ENCODE data around the gene SNAPC4.

DNA sequence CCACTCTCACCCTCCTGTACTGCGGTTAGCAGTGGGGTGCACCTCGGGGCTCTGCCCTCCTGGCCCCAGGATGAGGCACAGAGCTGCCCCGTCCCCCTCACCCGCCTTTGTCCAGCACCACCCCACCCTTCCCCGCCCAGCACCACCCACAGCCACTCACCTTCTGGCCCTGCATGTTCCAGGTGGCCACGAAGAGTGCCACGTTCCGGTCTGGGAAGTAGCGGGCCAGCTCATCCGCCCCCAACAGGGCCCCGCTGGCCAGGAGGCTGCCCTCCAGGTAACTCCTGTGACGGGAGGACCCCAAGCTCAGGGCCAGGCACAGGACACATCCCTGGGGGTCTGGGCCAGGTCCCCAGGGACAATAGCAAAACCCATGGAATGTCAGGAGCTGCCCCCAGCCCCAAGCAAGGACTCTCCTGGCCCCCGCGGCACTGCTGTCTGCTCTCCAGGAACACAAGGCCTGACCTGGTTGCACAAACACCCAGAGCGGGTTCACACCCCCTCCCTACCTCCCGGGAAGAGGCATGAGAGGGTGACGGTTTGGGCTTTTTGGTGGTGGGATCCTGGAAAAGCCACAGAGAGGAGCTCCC, 34.7 kb upstream of the SNAPC4 start:
- TF ChIP-seq, protein P1, sequence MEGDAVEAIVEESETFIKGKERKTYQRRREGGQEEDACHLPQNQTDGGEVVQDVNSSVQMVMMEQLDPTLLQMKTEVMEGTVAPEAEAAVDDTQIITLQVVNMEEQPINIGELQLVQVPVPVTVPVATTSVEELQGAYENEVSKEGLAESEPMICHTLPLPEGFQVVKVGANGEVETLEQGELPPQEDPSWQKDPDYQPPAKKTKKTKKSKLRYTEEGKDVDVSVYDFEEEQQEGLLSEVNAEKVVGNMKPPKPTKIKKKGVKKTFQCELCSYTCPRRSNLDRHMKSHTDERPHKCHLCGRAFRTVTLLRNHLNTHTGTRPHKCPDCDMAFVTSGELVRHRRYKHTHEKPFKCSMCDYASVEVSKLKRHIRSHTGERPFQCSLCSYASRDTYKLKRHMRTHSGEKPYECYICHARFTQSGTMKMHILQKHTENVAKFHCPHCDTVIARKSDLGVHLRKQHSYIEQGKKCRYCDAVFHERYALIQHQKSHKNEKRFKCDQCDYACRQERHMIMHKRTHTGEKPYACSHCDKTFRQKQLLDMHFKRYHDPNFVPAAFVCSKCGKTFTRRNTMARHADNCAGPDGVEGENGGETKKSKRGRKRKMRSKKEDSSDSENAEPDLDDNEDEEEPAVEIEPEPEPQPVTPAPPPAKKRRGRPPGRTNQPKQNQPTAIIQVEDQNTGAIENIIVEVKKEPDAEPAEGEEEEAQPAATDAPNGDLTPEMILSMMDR (conservative IDR thresholded peaks at IDR 0.05; ENCODE audit: low read depth, low read length) = no peak
- TF ChIP-seq EZH2phosphoT487 (IDR thresholded peaks at IDR 0.05; ENCODE audit: borderline replicate concordance, low read length) = no peak
- no peak for TF ChIP-seq EZH2 (IDR thresholded peaks at IDR 0.05; ENCODE audit: low read length, unreplicated experiment)
